ENCODE measurements around the gene OSR1. TPM values are rescaled to one million over a fixed set of nuclear protein-coding genes. Genes with fewer than 3 reads are reported as not detected.

OSR1 gene
- polyA plus RNA-seq, 1 experiment, result 6.7 TPM

DNA sequence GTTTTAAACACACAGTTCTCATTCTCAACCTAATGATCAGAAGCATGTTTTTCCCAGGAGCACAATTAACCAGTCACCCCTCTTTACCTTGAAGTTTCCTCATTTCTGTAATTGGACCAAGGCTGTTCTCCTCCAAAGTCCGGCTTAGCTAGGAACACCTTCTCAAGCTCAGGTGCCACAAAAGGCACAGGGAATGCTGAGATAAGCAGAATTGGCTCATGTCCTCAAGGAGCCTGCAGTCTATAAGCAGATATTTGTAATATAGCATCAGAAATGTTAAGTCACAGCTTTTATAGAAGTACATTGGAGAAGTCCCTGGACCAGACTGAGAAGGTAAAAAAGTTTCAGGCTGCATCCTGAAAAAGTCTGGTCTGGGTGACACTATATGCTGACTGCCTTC, 20.7 kb downstream of the OSR1 start:
- ChIA-PET POLR2A (no interaction called here), CTCF (interaction anchor here (1.6 to 1.9 kb wide), 2 partner anchors 11 to 20 kb away, joined by 3 to 4 read pairs; partner anchors contain the start of gene OSR1)
- Histone ChIP-seq H3K27me3 (ENCODE audit: control insufficient read depth, insufficient read depth, low read length) (no peaks in the 10 kb centered on the region), H3K4me3 (ENCODE audit: low read depth, low read length) (no peak overlapping the region), H3K36me3 (ENCODE audit: control insufficient read depth, insufficient read depth, low read length) (0 out of 2 replicates have a peak, but pooled peaks cover 2% of the 10 kb centered on the region)
- TF ChIP-seq, protein P1, sequence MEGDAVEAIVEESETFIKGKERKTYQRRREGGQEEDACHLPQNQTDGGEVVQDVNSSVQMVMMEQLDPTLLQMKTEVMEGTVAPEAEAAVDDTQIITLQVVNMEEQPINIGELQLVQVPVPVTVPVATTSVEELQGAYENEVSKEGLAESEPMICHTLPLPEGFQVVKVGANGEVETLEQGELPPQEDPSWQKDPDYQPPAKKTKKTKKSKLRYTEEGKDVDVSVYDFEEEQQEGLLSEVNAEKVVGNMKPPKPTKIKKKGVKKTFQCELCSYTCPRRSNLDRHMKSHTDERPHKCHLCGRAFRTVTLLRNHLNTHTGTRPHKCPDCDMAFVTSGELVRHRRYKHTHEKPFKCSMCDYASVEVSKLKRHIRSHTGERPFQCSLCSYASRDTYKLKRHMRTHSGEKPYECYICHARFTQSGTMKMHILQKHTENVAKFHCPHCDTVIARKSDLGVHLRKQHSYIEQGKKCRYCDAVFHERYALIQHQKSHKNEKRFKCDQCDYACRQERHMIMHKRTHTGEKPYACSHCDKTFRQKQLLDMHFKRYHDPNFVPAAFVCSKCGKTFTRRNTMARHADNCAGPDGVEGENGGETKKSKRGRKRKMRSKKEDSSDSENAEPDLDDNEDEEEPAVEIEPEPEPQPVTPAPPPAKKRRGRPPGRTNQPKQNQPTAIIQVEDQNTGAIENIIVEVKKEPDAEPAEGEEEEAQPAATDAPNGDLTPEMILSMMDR (IDR thresholded peaks at IDR 0.05; ENCODE audit: insufficient read depth, low read depth, low read length), result no peak
- DNase-seq (ENCODE audit: low read depth), result no peak

DNA sequence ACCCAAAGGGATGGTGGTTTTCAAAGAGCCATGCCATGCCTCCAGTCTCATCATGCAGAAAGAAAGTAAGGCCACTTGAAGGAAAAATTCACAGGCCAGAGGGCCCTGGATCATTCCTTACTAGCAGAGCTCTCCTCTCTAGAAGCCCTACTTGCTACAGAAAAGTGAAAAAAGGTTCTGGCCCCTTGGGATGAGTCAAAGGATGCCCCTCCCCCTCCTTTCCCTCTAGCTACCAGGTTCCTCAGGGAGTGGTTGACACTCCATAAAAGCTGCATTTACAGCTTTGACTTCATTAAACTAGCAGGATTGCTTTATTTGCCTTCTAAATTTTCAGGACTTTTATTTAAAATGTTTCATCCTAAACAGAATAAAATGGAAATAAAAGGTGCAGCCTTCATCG, 21.2 kb downstream of the OSR1 start:
- Histone ChIP-seq H3K27me3 (ENCODE audit: control insufficient read depth, insufficient read depth, low read length) (no peaks in the 10 kb centered on the region), H3K4me3 (ENCODE audit: low read depth, low read length) (no peak overlapping the region), H3K36me3 (ENCODE audit: control insufficient read depth, insufficient read depth, low read length) (0 out of 2 replicates have a peak, but pooled peaks cover 2% of the 10 kb centered on the region)
- ChIA-PET CTCF (interaction anchor here (1.6 to 1.7 kb wide), 2 partner anchors 21 to 64 kb away, joined by 3 read pairs; partner anchors contain the start of gene OSR1), POLR2A (no interaction called here)
- TF ChIP-seq, protein P1 (IDR thresholded peaks at IDR 0.05; ENCODE audit: insufficient read depth, low read depth, low read length), result no peak
- DNase-seq (ENCODE audit: low read depth), result no peak

DNA sequence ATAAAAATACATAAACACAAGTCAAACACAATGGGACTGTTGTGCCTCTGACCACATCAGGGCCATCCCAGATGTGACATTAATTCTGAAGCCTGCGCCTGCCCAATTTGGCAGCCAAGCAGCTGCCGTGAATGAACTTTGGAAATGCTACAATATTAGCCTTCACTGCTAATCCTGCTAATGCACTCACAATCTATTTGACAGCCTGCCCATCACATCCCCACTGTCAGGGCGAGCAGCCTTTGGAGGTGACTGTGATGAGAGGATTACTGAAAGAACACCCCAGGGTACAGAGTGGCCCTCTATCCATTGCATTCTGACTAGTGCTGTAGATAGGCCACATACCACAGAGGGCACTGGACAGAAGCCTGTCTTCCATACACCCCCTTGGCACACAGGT, 21.6 kb downstream of the OSR1 start:
- ChIA-PET CTCF (interaction anchor here (1.6 to 1.7 kb wide), 2 partner anchors 21 to 64 kb away, joined by 3 read pairs; partner anchors contain the start of gene OSR1), POLR2A (no interaction called here)
- H3K36me3 ChIP-seq (ENCODE audit: control insufficient read depth, insufficient read depth, low read length), result 0 out of 2 replicates have a peak, but pooled peaks cover 2% of the 10 kb centered on the region
- DNase-seq (ENCODE audit: low read depth), result no peak
- TF ChIP-seq, protein P1 (IDR thresholded peaks at IDR 0.05; ENCODE audit: insufficient read depth, low read depth, low read length), result no peak
- H3K4me3 ChIP-seq (ENCODE audit: low read depth, low read length), result no peak overlapping the region
- no peaks in the 10 kb centered on the region for H3K27me3 ChIP-seq (ENCODE audit: control insufficient read depth, insufficient read depth, low read length)

DNA sequence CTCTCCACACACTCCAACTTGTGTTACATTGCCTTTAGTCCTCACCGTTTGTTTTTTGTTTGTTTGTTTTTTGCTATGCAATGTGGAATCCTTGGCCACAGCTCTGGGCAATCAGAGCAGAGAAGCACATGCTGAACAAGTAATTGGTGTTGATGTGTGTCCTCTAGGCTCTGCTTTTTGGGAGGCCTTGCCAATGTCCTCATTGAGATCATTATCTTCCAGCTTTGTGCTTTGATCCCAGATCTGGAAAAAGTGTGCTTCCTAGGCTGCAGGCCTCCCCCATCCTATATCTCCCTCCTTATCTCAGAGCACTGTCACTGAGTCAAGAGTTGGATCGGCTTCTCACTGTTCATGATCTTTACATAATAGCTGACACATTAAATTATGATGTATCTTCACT, 25.9 kb downstream of the OSR1 start:
- ChIA-PET POLR2A (interaction anchor here (0.5 kb wide), 1 partner anchor 15 kb away, joined by 3 read pairs; no protein-coding TSS in a partner anchor), CTCF (no interaction called here)
- TF ChIP-seq, protein P1 (IDR thresholded peaks at IDR 0.05; ENCODE audit: insufficient read depth, low read depth, low read length), result no peak
- H3K27me3 ChIP-seq (ENCODE audit: control insufficient read depth, insufficient read depth, low read length), result no peaks in the 10 kb centered on the region
- no peak for DNase-seq (ENCODE audit: low read depth)
- no peaks in the 10 kb centered on the region for H3K36me3 ChIP-seq (ENCODE audit: control insufficient read depth, insufficient read depth, low read length)
- no peak overlapping the region for H3K4me3 ChIP-seq (ENCODE audit: low read depth, low read length)

DNA sequence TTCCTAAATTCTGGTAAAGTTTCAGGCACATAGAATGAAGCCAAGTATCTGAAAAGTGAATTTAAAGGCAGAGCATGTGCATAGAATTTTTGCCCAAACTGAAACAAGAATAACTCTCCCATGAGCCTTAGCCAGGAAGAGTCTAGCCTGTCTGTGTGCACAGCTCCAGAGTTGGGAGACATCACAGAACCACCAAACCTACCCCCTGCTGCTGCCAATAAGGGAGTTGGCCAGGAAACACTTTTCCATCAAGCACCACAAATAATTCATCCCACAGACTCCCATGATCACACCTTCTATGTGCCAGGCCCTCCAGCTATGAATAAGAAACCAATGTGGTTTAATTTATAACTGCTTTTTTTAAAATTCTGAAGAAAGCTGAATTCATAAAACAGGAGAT, 27.0 kb downstream of the OSR1 start:
- POLR2A ChIA-PET, result no interaction called here
- Histone ChIP-seq H3K27me3 (ENCODE audit: control insufficient read depth, insufficient read depth, low read length) (no peaks in the 10 kb centered on the region), H3K4me3 (ENCODE audit: low read depth, low read length) (no peak overlapping the region), H3K36me3 (ENCODE audit: control insufficient read depth, insufficient read depth, low read length) (no peaks in the 10 kb centered on the region)
- no peak for DNase-seq (ENCODE audit: low read depth)
- CTCF ChIA-PET, result no interaction called here
- TF ChIP-seq, protein P1 (IDR thresholded peaks at IDR 0.05; ENCODE audit: insufficient read depth, low read depth, low read length), result no peak

All from BJ (cell line).